Endothelial cell of umbilical vein (primary cell): Measurements from ENCODE around the gene DGKI.

ENCODE experiments used
- CTCF ChIP-seq, 2 donors: IDR thresholded peaks; 1 replicate in 1 of 2; 2 replicates in 1 of 2; pipeline ENCODE4 v1.5.1; 2011; ENCODE audit warnings: low read length in 2 of 2, mild to moderate bottlenecking in 2 of 2, moderate library complexity in 2 of 2, control low read depth in 1 of 2, inconsistent platforms in 1 of 2, low read depth in 1 of 2; ENCODE audit not compliant: insufficient read depth in 1 of 2; ENCODE audit errors: extremely low read depth in 1 of 2
- EZH2 ChIP-seq: IDR thresholded peaks from 2 replicates; pipeline ENCODE4 v1.6.1; 2012; ENCODE audit warnings: borderline replicate concordance, low read depth, mild to moderate bottlenecking, moderate library complexity, low read length, inconsistent platforms; ENCODE audit not compliant: severe bottlenecking
- MAX ChIP-seq: IDR thresholded peaks from 2 replicates; pipeline ENCODE4 v1.6.1; 2011; ENCODE audit not compliant: insufficient read depth, insufficient read length
- POLR2A ChIP-seq: IDR thresholded peaks from 2 replicates; pipeline ENCODE4 v1.6.1; 2012; ENCODE audit warnings: low read depth, mild to moderate bottlenecking, control low read depth, low read length
- POLR2AphosphoS5 ChIP-seq: IDR thresholded peaks from 2 replicates; pipeline ENCODE4 v1.6.1; 2012; ENCODE audit warnings: low read depth, mild to moderate bottlenecking, control low read depth, low read length, moderate library complexity; ENCODE audit not compliant: insufficient read depth

GRCh38 chr7:137795211-137795610 is 51.6 kb downstream of the DGKI start:
- TF ChIP-seq EZH2 (no peak), MAX (no peak), CTCF (IDR thresholded peaks at IDR 0.05; ENCODE audit: extremely low read depth in 1 of 2, insufficient read depth in 1 of 2, low read depth in 1 of 2, low read length in 2 of 2) (no peak), POLR2AphosphoS5 (no peak), POLR2A (no peak)
